ENCODE data around the gene GLOD4. TPM values are rescaled to one million over a fixed set of nuclear protein-coding genes. Genes with fewer than 3 reads are reported as not detected.

GLOD4 gene
- total and polyA plus RNA-seq, 9 donors = 22.1 to 90.6 (median 46.0) TPM

DNA sequence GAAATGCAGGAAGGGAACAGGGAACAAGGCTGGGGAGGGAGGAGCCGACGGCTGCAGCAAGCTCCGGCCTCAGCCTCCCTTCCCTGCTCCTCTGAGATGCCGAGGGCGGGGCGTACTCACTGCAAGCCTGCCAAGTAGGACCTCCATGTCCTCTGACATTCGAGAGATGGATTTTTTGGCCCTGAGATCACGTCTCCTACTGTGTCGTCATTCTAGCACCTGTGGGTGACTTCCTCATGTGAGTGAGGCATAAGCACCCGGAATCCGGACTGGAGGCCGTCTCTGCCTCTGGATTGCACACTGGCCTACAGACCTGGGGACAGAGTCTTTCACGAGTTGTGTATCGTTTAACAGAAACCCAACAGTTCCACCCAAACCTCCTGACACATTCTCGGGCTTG lies 14.5 kb upstream of the GLOD4 start:
- intact Hi-C loops (cut with DNase I) = loop anchor here in 2 of 4 donors (2.0 to 5.0 kb wide), 2 partner anchors 184 to 186 kb away; no protein-coding TSS in a partner anchor
- Histone ChIP-seq H3K27me3 (no peaks in the 10 kb centered on the region), H3K36me3 (no peaks in the 10 kb centered on the region), H3K9me3 (no peaks in the 10 kb centered on the region), H3K27ac (no peak overlapping the region), H3K4me1 (ENCODE audit: insufficient read depth) (no peaks in the 10 kb centered on the region), H3K4me3 (no peak overlapping the region)
- TF ChIP-seq POLR2A (IDR thresholded peaks at IDR 0.05) (no peak), EP300 (IDR thresholded peaks at IDR 0.05) (no peak)
- TF ChIP-seq, protein P1, sequence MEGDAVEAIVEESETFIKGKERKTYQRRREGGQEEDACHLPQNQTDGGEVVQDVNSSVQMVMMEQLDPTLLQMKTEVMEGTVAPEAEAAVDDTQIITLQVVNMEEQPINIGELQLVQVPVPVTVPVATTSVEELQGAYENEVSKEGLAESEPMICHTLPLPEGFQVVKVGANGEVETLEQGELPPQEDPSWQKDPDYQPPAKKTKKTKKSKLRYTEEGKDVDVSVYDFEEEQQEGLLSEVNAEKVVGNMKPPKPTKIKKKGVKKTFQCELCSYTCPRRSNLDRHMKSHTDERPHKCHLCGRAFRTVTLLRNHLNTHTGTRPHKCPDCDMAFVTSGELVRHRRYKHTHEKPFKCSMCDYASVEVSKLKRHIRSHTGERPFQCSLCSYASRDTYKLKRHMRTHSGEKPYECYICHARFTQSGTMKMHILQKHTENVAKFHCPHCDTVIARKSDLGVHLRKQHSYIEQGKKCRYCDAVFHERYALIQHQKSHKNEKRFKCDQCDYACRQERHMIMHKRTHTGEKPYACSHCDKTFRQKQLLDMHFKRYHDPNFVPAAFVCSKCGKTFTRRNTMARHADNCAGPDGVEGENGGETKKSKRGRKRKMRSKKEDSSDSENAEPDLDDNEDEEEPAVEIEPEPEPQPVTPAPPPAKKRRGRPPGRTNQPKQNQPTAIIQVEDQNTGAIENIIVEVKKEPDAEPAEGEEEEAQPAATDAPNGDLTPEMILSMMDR (IDR thresholded peaks at IDR 0.05) = no peak
- DNase-seq = no peak
- 91 to 97% (median 93%) methylated on average over 15 of the region's 15 CpGs for WGBS, 3 donors

DNA sequence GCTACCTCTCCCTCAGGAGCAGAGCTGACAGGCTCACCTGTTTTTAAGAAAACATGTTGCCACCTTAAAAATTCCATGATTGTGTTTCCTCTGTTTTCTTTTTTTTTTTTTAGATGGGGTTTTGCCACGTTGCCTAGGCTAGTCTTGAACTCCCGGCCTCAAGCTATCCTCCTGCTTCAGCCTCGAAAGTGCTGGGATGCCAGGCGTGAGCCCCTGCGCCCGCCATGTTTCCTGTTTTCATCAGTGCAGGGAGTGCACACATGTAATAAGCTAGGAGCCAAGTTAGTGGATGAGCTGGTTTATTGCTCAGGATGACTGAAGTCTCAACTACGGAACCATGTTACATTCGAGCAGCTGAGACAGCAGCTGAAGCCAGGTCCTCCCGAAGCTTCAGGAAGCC lies 13.6 kb upstream of the GLOD4 start:
- Histone ChIP-seq H3K9me3 (no peaks in the 10 kb centered on the region), H3K27ac (no peak overlapping the region), H3K27me3 (no peaks in the 10 kb centered on the region), H3K4me1 (ENCODE audit: insufficient read depth) (no peaks in the 10 kb centered on the region), H3K4me3 (no peak overlapping the region), H3K36me3 (no peaks in the 10 kb centered on the region)
- no peak for DNase-seq
- 74 to 81% (median 80%) methylated on average over 9 of the region's 9 CpGs for WGBS, 3 donors
- intact Hi-C loops (cut with DNase I) = loop anchor here in 3 of 4 donors (2.0 to 5.0 kb wide), 2 partner anchors 185 to 187 kb away; no protein-coding TSS in a partner anchor
- TF ChIP-seq EP300 (IDR thresholded peaks at IDR 0.05) (no peak), POLR2A (IDR thresholded peaks at IDR 0.05) (no peak)
- TF ChIP-seq, protein P1 (IDR thresholded peaks at IDR 0.05) = no peak

DNA sequence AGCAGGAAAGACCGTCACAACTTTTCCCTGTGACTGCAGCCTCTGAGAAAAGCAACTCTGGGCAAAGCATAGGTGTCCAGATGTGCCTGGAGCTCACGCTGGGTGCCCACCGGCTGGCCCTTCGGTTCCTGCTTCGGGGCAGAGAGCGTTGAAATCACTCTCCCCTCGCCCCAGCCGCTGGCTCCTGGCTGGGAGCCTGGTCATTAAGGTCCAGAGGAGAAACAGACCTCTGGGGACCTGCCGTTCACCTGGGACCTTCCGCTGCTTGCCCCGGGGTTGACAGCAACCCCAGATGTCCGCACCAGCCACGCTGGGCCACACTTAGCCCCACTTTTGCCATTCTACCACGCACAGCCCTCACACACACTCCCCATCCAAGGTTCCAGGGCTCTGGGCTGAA lies 13.2 kb upstream of the GLOD4 start:
- no peaks in the 10 kb centered on the region for H3K9me3 ChIP-seq
- no peaks in the 10 kb centered on the region for H3K4me1 ChIP-seq (ENCODE audit: insufficient read depth)
- H3K27ac ChIP-seq = no peak overlapping the region
- no peak for DNase-seq
- no peaks in the 10 kb centered on the region for H3K36me3 ChIP-seq
- no peaks in the 10 kb centered on the region for H3K27me3 ChIP-seq
- intact Hi-C loops (cut with DNase I) = loop anchor here in 2 of 4 donors (2.0 to 5.0 kb wide), 2 partner anchors 186 to 187 kb away; no protein-coding TSS in a partner anchor
- WGBS, 3 donors = 59 to 61% (median 60%) methylated on average over 11 to 14 of the region's 14 CpGs
- TF ChIP-seq EP300 (IDR thresholded peaks at IDR 0.05) (no peak), POLR2A (IDR thresholded peaks at IDR 0.05) (no peak)
- TF ChIP-seq, protein P1 (IDR thresholded peaks at IDR 0.05) = no peak
- no peak overlapping the region for H3K4me3 ChIP-seq

- H3K4me3 ChIP-seq = no peak overlapping the region
- intact Hi-C loops (cut with DNase I) = loop anchor here in 3 of 4 donors (2.0 to 5.0 kb wide), 2 partner anchors 186 to 187 kb away; no protein-coding TSS in a partner anchor
- no peaks in the 10 kb centered on the region for H3K27me3 ChIP-seq
- 6 to 13% (median 9%) methylated on average over 18 of the region's 18 CpGs for WGBS, 3 donors
- H3K27ac ChIP-seq = no peak overlapping the region
- peak; percentile 65 to 84 (median 79) for DNase-seq
- H3K9me3 ChIP-seq = no peaks in the 10 kb centered on the region
- TF ChIP-seq, protein P1 (IDR thresholded peaks at IDR 0.05) = peak; percentile 40 to 84 (median 71)
- no peak for TF ChIP-seq POLR2A (IDR thresholded peaks at IDR 0.05)
- H3K36me3 ChIP-seq = no peaks in the 10 kb centered on the region
- no peaks in the 10 kb centered on the region for H3K4me1 ChIP-seq (ENCODE audit: insufficient read depth)
Observed at GRCh38 chr17:794876-795275, 12.8 kb upstream of the GLOD4 start.

All from ovary (tissue), 9 donors.